ENCODE measurements around the gene COL10A1.
"Not testable (repeated sequence)": the region's sequence is repeated elsewhere in the genome, so short reads cannot be mapped to it uniquely, and the experiment has no call there.

The COL10A1 gene

GRCh38 chr6:116118608-116119007 lies 7.3 kb downstream of the COL10A1 start:
- no peak for DNase-seq

DNA sequence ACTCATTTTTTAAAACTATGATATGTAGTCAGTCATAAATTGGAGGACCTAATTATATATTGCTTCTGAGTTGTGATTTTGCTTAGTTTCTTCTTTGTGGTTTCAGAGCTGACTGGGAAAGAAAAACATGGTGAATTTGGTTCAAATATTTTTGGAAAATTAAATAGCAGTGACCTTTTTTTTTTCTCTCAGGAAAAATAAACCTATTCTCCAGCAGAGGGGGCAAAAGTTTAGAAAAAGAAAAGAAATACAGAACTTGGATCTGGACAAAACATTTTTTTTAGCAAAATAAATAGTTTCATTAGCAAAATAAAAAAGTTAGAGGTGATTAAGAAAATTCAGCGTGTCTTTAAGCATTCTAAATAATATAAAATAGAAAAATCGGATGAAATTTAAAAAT lies 10.2 kb downstream of the COL10A1 start:
- no peak for DNase-seq

DNA sequence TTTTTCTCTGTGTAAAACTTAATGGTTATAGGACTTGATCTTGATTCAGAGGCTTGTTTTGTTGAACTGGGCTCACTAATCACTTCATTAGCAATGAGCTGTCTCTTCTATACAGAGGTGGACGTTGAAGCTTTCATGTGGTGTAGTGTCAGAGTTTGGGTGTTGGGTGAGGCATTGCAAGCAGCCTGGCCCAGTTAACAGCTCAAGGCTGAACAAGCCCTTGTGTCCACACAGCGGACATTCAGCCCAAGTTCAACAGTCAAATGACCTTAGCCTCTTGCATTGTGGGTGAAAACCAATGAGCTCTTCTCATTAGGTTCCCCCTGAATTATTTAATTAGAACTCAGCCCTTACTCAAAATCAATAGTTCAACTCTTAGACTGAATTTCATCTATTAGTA lies 12.5 kb downstream of the COL10A1 start:
- no peak for DNase-seq

DNA sequence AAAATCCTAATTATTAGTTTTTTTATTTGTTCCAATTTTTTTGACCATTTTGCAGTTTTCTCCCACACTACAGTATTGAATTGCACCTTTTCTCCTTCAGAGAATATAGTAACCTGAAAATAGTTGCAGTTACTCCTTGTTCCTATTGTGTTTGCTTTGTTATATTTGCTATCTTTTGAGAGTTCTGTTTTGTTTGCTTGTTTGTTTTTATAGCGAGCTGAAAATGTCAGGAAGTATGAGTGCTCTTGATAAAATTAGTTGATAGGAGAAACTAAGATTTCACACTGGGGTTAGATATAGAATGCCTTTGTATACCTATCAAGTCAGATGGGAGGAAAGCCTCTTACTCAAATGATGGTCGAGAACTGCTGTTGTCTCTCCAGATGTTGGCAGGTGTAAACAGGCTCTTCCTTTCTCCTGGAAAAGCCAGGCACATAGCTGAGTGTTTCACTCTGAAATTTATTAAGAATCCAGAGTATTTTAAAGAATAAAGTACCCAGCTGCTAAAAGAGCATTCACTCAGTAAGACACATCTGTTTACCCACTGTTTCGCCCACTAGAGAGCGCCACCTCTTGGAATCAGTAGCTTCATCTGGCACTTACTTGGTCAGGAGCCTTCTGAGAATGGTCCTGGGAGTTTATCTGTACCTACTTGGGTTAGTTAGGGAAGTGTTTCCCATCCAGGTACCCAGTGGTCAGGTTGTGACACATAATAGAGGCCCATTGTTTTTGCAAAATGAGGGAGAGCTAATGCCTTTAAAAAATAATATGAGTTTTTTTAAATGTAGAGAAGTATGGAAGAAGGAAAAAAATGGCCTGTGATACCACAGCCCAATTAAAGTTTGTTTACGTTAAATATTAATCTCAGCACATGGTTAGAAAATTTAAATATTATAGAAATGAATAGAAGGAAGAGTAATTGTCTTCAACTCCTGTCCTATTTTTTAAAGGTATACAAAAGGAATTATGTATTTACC lies 14.1 kb downstream of the COL10A1 start:
- peak; percentile 11 for DNase-seq

GRCh38 chr6:116108836-116109235 lies 17.1 kb downstream of the COL10A1 start:
- no peak for DNase-seq

GRCh38 chr6:116106146-116106545 lies 19.8 kb downstream of the COL10A1 start:
- DNase-seq: no peak

DNA sequence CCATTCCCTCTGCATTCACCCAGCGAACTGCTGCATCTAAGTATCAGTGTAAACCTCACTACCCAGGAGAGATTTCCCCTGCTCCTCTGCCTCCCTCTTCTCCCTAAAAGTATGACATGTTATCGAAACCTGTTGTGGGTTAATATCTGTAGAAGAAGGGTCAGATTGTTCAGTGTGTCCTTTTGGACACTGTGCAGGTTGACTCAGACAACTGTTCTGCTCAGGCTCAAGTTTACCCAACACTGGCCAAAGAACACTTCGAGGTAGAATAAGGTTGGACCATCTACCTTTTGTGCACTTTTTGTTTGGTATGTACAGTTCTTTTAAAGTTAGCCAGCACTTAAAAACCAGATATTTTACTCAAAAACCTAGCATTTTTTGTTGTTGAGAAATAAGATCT lies 20.7 kb downstream of the COL10A1 start:
- DNase-seq: no peak

DNA sequence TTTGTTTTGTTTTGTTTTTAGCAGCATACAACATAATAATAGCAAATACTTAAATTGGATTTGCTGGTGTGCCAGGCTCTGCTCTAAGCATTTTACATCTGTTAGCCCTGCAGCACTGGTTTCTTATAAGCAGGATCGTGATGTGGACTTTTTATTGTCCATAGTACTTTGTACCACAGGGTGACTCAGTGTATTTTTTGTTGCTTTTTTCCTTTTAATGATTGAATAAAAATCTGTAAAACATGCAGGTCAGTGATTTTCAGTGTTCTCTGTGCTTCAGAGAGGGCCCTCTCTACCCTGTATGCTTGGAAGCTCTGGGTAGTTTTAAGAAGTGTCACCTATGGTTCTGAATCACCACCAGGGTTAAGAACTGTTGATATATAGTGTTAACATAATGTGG lies 21.3 kb downstream of the COL10A1 start:
- DNase-seq: no peak

GRCh38 chr6:116102873-116103272 lies 23.1 kb downstream of the COL10A1 start:
- DNase-seq: no peak

DNA sequence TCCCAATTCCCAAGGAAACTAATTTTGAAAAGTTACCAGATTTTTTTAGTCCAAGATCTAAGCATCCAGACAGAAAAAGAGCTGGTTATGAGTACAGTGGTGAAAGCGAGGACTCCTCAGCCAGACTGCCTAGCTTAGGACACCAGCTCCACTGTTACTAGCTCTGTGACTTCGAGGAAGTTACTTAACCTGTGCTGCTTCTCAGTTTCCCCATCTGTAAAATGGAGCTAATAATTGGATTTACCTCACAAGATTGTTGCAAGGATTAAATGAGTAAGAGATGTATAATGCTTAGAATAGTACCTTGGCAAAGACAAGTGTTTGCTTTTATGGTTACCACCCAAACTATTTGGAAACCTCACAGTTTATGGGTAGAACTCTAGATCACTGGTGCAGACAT lies 24.1 kb downstream of the COL10A1 start:
- DNase-seq: no peak

DNA sequence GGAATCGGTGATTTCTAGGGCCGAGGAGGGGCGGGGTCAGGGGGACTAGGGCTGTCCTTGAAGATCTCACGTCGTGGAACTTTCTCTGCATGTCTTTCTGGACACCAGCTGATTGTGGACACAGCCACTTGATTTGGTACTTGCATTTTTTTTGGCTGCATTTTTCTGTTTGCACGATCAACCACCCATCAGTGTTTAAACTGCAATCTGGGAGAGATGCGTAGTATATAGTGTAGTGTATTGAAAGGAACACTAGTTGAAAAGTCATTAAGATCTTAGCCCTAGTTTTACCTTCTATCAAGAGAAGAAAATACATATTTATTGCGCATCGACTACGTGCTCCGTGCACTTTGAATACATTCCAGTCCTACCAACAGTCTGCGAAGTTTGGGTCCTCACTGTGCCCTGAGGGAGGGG lies 24.6 kb downstream of the COL10A1 start:
- DNase-seq: no peak

GRCh38 chr6:116100419-116101301 lies 25.3 kb downstream of the COL10A1 start, which contains the start of gene NT5DC1:
NT5DC1 (plus strand) TSS chr6:116100853; CDS start chr6:116100931, 78 bp downstream.
- peak; percentile 80 for DNase-seq

GRCh38 chr6:116099036-116099435 lies 26.9 kb downstream of the COL10A1 start:
- DNase-seq: no peak

DNA sequence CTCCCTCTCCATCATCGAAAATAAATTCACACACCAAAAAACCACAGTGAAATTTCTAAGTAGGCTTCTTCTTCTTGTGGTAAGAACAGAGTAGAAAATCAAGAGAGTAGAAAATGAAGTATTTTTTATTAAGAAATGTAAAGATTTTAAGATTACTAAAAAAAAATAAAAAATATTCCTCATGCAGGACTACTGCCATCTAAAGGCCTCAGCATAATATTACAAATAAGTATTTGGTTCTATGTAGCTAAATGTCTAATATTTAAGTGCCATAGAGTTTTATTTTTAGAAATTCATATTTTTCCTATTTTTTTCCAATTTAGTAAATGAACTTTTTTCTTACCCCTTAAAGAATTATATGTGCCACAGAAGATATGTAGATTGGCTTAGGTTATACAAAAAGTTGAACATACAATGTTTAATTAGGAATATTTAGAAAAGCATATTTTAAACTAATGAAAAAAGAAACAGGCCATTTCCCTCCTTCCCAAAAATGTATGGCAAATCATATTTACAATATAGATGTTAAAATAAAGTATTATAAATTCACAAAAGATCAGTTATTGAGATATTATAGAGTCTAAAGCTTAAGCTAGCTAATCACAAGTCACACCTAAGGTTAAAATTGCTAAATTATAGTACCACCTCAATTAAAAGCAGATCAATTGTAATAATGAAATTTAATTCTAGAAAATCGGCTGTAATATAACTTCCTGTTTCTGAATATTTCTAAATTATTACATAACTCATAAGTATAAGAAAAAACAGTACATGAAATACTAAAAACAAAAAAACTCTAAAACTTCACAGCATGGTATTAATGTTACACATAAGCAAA lies 28.7 kb downstream of the COL10A1 start:
- DNase-seq: no peak

DNA sequence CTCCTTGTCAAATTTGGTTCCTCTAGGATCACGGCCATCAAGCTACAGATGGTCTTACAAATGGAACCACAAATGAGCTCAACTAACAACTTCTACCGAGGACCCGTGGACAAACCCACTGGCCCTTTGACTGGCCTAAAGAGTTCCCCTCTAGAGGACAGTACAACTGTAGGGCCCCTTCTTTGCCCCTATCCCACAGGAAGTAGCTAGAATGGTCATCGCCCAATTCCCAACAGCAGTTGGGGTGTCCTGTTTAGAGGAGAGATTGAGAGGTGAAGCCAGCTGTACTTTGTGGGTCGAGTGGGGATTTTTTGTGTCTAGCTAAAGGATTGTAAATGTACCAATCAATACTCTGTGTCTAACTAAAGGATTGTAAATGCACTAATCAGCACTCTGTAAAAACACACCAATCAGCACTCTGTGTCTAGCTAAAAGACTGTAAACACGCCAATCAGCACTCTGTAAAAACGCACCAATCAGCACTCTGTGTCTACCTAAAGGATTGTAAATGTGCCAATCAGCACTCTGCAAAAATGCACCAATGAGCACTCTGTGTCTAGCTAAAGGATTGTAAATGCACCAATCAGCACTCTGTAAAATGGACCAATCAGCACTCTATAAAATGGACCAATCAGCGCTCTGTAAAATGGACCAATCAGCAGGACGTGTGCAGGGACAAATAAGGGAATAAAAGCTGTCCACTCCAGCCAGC lies 29.7 kb downstream of the COL10A1 start:
- DNase-seq: not testable (repeated sequence)

DNA sequence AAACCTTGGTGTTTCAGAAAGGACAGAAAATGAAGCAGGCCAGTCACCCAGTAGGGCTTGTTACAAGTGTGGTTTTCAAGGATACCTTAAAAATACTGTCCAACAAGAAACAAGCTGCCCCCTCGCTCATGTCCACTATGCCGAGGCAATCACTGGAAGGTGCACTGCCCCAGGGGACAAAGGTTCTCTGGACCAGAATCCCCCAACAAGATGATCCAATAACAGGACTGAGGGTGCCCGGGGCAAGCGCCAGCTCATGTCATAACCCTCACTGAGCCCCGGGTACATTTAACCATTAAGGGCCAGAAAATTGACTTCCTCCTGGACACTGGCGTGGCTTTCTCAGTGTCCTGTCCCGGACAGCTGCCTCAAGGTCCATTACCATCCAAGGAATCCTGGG lies 31.9 kb downstream of the COL10A1 start:
- DNase-seq: no peak

- DNase-seq: no peak
Observed at GRCh38 chr6:116090251-116090650, 35.7 kb downstream of the COL10A1 start.

DNA sequence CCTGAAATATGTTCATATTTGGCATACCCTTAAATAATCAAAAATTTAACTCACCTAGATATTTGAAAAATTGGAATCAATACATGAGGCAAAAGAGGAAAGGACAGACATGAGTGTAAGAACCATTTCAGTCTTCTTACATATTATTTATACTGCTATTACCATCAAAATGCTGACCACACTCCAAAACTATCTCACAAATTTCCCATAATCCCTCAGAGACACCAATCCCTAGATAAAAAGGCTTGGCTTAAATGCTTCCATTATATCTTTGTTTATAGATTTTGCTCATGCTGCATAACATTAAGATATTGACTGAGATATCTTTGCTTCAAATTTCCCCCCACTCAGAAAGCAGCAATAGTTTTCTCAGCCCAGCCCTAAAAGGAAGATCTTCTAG lies 37.0 kb downstream of the COL10A1 start:
- no peak for DNase-seq

GRCh38 chr6:116087437-116088027 lies 38.4 kb downstream of the COL10A1 start:
- no peak for DNase-seq

GRCh38 chr6:116084284-116084683 lies 41.6 kb downstream of the COL10A1 start:
- DNase-seq: no peak

DNA sequence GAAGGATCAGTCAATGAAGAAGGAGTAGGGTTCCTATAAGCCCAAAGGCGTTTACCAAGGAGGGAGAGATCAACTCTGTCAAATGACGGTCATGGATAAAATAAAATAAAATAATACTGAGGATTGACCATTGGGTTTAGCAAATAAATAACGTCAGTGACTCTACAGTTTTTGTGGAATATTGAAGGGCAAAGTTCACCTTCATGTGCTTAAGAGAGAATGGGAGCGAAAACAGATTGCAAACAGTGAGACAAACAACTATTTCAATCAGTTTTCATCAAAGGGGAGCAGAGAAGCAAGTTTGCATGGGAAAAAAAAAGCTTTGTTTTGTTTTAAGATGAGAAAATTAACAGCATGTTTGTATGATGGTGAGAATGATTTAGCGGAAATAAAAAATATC lies 42.9 kb downstream of the COL10A1 start:
- no peak for DNase-seq

DNA sequence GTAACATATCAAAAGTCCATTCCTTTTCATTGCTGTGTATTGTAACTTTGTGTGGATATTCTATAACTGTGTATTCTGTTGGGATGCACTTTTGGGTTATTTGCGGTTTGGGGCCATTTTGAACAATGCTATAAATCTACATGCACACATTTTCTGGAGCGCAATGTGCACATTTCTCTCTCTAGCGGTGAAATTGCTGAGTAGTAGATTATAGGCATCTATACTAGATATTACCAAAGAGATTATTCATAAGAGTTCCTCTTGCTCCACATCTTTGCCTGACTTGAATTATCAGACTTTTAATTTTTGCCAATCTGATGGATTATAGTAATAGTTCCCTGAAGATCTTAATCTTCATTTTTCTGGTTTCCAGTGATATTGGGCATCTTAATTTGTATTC lies 47.0 kb downstream of the COL10A1 start:
- DNase-seq: no peak
